Loucy (cell line): Measurements from ENCODE around the gene CLPSL2.

ENCODE experiments used
- H2AFZ ChIP-seq: fragments of 200-600 bp; sonication (generic); 2 replicates; pipeline ENCODE4 v1.6.0; 2016; ENCODE audit warnings: antibody characterized with exemption, mild to moderate bottlenecking, low read length, moderate library complexity
- H3F3A ChIP-seq: fragments of 200-600 bp; 2 replicates; pipeline ENCODE4 v1.6.0; 2016; ENCODE audit warnings: antibody characterized with exemption, low read depth, mild to moderate bottlenecking
- H3K27me3 ChIP-seq: fragments of 200-600 bp; sonication (generic); 2 replicates; pipeline ENCODE4 v1.6.1; 2014; ENCODE audit warnings: low read length, mild to moderate bottlenecking; ENCODE audit not compliant: insufficient read depth, poor library complexity, severe bottlenecking
- H3K36me3 ChIP-seq: fragments of 200-600 bp; sonication (generic); 2 replicates; pipeline ENCODE4 v1.6.1; 2016; ENCODE audit warnings: low read length; ENCODE audit not compliant: insufficient read depth
- H3K4me1 ChIP-seq: fragments of 200-600 bp; sonication (generic); 2 replicates; pipeline ENCODE4 v1.5.1; 2014; ENCODE audit warnings: low read length, mild to moderate bottlenecking; ENCODE audit not compliant: insufficient read depth, poor library complexity, severe bottlenecking
- H3K4me2 ChIP-seq: fragments of 200-600 bp; sonication (generic); 2 replicates; pipeline ENCODE4 v1.6.0; 2014; ENCODE audit warnings: antibody characterized with exemption, low read length, low read depth, mild to moderate bottlenecking; ENCODE audit not compliant: poor library complexity, severe bottlenecking
- H3K4me3 ChIP-seq: fragments of 200-600 bp; sonication (generic); 2 replicates; pipeline ENCODE4 v1.5.1; 2014; ENCODE audit warnings: low read length, mild to moderate bottlenecking, mixed read lengths; ENCODE audit not compliant: poor library complexity, severe bottlenecking
- H3K79me2 ChIP-seq: fragments of 200-600 bp; sonication (generic); 2 replicates; pipeline ENCODE4 v1.6.1; 2014; ENCODE audit warnings: low read length; ENCODE audit not compliant: insufficient read depth
- H3K9ac ChIP-seq: fragments of 200-600 bp; sonication (generic); 2 replicates; pipeline ENCODE4 v1.6.0; 2014; ENCODE audit warnings: mild to moderate bottlenecking, low read depth, low read length, moderate library complexity; ENCODE audit not compliant: poor library complexity, severe bottlenecking
- H3K9me2 ChIP-seq: fragments of 200-600 bp; sonication (generic); replicated peaks from 2 replicates; pipeline ENCODE4 v1.6.1; 2016; ENCODE audit warnings: low read depth, low read length, mixed read lengths
- H3K9me3 ChIP-seq: fragments of 200-600 bp; sonication (generic); 2 replicates; pipeline ENCODE4 v1.6.1; 2014; ENCODE audit warnings: mild to moderate bottlenecking, antibody characterized with exemption, low read length, low read depth; ENCODE audit not compliant: insufficient read depth
- H4K20me1 ChIP-seq: fragments of 200-600 bp; sonication (generic); 2 replicates; pipeline ENCODE4 v1.6.0; 2014; ENCODE audit warnings: antibody characterized with exemption, low read length, mild to moderate bottlenecking; ENCODE audit not compliant: insufficient read depth, poor library complexity, severe bottlenecking
- CTCF ChIP-seq: fragments of 200-600 bp; sonication (generic); conservative IDR thresholded peaks from 2 replicates; pipeline ENCODE4 v1.5.1; 2014; ENCODE audit warnings: mild to moderate bottlenecking, antibody characterized with exemption, low read length
- EZH2phosphoT487 ChIP-seq: fragments of 200-600 bp; IDR thresholded peaks from 2 replicates; pipeline ENCODE4 v1.6.1; 2018; ENCODE audit warnings: antibody characterized with exemption, mild to moderate bottlenecking, moderate library complexity, borderline replicate concordance

CLPSL2 gene

DNA sequence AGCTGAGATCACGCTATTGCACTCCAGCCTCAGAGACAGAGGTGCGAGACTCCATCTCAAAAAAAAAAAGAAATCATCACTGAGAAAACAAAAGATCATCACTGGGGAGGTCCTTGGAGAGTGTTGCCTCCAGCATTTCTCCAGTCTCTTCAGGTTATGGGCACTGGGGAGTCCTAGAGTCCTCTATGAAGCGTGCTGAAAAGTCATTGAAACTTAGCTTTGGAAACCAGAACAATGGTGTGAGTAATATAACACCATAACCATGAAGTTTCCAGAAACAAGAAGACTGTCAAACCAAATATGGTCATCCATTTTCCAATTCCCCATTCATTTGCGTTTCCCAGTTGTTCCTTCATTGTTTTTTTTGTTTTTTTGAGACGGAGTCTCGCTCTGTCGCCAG, 25.8 kb upstream of the CLPSL2 start:
- H3K9ac ChIP-seq, result no peak overlapping the region

GRCh38 chr6:35751594-35751993, 24.8 kb upstream of the CLPSL2 start:
- H3K36me3 ChIP-seq, result no peaks in the 10 kb centered on the region
- TF ChIP-seq CTCF (no peak), EZH2phosphoT487 (no peak)
- no peak overlapping the region for H3K4me3 ChIP-seq
- no peaks in the 10 kb centered on the region for H3F3A ChIP-seq
- H3K27me3 ChIP-seq, result no peaks in the 10 kb centered on the region
- no peaks in the 10 kb centered on the region for H3K4me1 ChIP-seq
- no peak overlapping the region for H3K9ac ChIP-seq
- H3K79me2 ChIP-seq, result no peaks in the 10 kb centered on the region
- H3K9me2 ChIP-seq, result no peaks in the 10 kb centered on the region
- H2AFZ ChIP-seq, result no peak overlapping the region
- H3K4me2 ChIP-seq, result no peak overlapping the region
- H4K20me1 ChIP-seq, result no peaks in the 10 kb centered on the region
- H3K9me3 ChIP-seq, result no peaks in the 10 kb centered on the region

More for the DNA sequence above, 25.8 kb upstream of the CLPSL2 start:
- Histone ChIP-seq H3K9me3 (no peaks in the 10 kb centered on the region), H3K27me3 (no peaks in the 10 kb centered on the region), H4K20me1 (no peaks in the 10 kb centered on the region), H3K4me3 (no peak overlapping the region), H3K4me2 (no peak overlapping the region), H2AFZ (no peak overlapping the region), H3K36me3 (no peaks in the 10 kb centered on the region), H3F3A (no peaks in the 10 kb centered on the region), H3K9me2 (no peaks in the 10 kb centered on the region), H3K79me2 (no peaks in the 10 kb centered on the region), H3K4me1 (no peaks in the 10 kb centered on the region)
- TF ChIP-seq EZH2phosphoT487, result no peak
- no peak for TF ChIP-seq CTCF

DNA sequence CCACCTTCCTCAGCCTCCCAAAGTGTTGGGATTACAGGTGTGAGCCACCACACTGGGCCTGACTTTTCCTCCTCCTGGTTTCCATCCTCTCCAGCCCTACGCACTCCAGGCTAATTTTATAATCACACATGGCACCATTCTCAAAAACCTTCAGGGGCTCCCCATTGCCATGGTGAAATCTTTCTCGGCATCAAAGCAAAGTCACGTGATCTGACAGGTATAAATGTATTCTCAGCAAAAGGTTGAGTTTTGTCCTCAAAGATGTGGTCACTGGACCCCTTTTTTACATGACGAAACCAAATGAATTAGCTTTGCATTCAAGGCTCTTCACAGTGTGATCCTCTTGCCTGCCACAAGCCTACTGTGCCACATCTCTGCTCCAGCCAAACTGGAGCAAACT, 24.1 kb upstream of the CLPSL2 start:
- H3K9ac ChIP-seq, result no peak overlapping the region
- H3F3A ChIP-seq, result no peaks in the 10 kb centered on the region
- no peak overlapping the region for H3K4me3 ChIP-seq
- no peaks in the 10 kb centered on the region for H3K4me1 ChIP-seq
- no peaks in the 10 kb centered on the region for H3K79me2 ChIP-seq
- no peaks in the 10 kb centered on the region for H3K9me3 ChIP-seq
- no peaks in the 10 kb centered on the region for H4K20me1 ChIP-seq
- TF ChIP-seq CTCF, result no peak
- TF ChIP-seq EZH2phosphoT487, result no peak
- H3K36me3 ChIP-seq, result no peaks in the 10 kb centered on the region
- no peaks in the 10 kb centered on the region for H3K9me2 ChIP-seq
- H2AFZ ChIP-seq, result no peak overlapping the region
- H3K4me2 ChIP-seq, result no peak overlapping the region
- no peaks in the 10 kb centered on the region for H3K27me3 ChIP-seq
